GM18517 (cell line): ENCODE results near the gene TRAPPC8.
A peak's percentile ranks its signal among the peaks of the same experiment; 100 is the strongest.
"Not testable (repeated sequence)": the region's sequence is repeated elsewhere in the genome, so short reads cannot be mapped to it uniquely, and the experiment has no call there.

ENCODE experiments used
- ATAC-seq: cut with Tn5 transposase; IDR thresholded peaks from one replicate; pipeline ENCODE4 v1.9.1; 2021; ENCODE audit warnings: mild to moderate bottlenecking, moderate library complexity; ENCODE audit not compliant: unreplicated experiment

TRAPPC8 gene

GRCh38 chr18:31809049-31809448 is 133.9 kb downstream of the TRAPPC8 start:
- ATAC-seq = not testable (repeated sequence)

- ATAC-seq = no peak
These were observed 141.8 kb downstream of the TRAPPC8 start for GRCh38 chr18:31801078-31801477.

GRCh38 chr18:31799257-31799656 is 143.7 kb downstream of the TRAPPC8 start:
- not testable (repeated sequence) for ATAC-seq

- no peak for ATAC-seq
These were observed 144.5 kb downstream of the TRAPPC8 start for GRCh38 chr18:31798399-31798798.

- no peak for ATAC-seq
These were observed 147.2 kb downstream of the TRAPPC8 start for GRCh38 chr18:31795747-31796146.

GRCh38 chr18:31793531-31793930 is 149.4 kb downstream of the TRAPPC8 start:
- ATAC-seq = no peak

GRCh38 chr18:31792580-31792911 is 150.4 kb downstream of the TRAPPC8 start:
- no peak for ATAC-seq

- peak; percentile 96 for ATAC-seq
These were observed 150.9 kb downstream of the TRAPPC8 start for GRCh38 chr18:31791817-31792579.

GRCh38 chr18:31789409-31789808 is 153.5 kb downstream of the TRAPPC8 start:
- ATAC-seq = no peak

- ATAC-seq = no peak
These were observed 159.9 kb downstream of the TRAPPC8 start for GRCh38 chr18:31783059-31783458.
